A549 (cell line): ENCODE measurements around the gene KCNIP3. TPM values are rescaled to one million over a fixed set of nuclear protein-coding genes. Genes with fewer than 3 reads are reported as not detected.
A peak's percentile ranks its signal among the peaks of the same experiment; 100 is the strongest.

ENCODE experiments used
- ATAC-seq, 2 experiments: fragments of 200-7000 bp in 1 of 2; fragments of >200 bp in 1 of 2; cut with Nextera tagmentation in 1 of 2; cut with Tn5 transposase in 1 of 2; 3 replicates each; pipeline versions ENCODE4 v1.8.0 to v1.9.1; 2018 to 2020; ENCODE audit warnings: mild to moderate bottlenecking in 1 of 2, moderate library complexity in 1 of 2
- CTCF ChIA-PET: fragments of 300-600 bp; sonication (Branson Sonifier 250); formaldehyde crosslinking; extraction: SDS; loops from one replicate; lab custom pipeline; 2021; ENCODE audit warnings: antibody characterized with exemption, inconsistent platforms; lab: Yijun Ruan, JAX
- POLR2A ChIA-PET: fragments of 350-600 bp; formaldehyde crosslinking; extraction: SDS; loops from one replicate; lab custom pipeline; 2021; ENCODE audit warnings: antibody characterized with exemption, inconsistent platforms; lab: Yijun Ruan, JAX
- DNase-seq, 2 experiments: peaks; one replicate each; pipeline versions ENCODE4 v3.0.0 to v3.0.0-alpha.2; 2011 to 2016; ENCODE audit warnings: low read depth in 1 of 2, low spot score in 1 of 2
- FAIRE-seq: peaks from 2 replicates; lab custom pipeline; 2011; peaks lifted over from hg19 to GRCh38; lab: Jason Lieb, UNC
- H3K27ac ChIP-seq, 2 experiments: fragments of >200 bp; sonication (Bioruptor Twin); formaldehyde crosslinking; 3 replicates each; pipeline ENCODE4 v1.5.1; 2016 to 2017
- H3K4me1 ChIP-seq: fragments of >200 bp; sonication (Bioruptor Twin); formaldehyde crosslinking; 3 replicates; pipeline ENCODE4 v1.6.1; 2016
- H3K4me2 ChIP-seq: fragments of >200 bp; sonication (Bioruptor Twin); formaldehyde crosslinking; 3 replicates; pipeline ENCODE4 v1.6.1; 2016
- H3K4me3 ChIP-seq: fragments of >200 bp; sonication (Bioruptor Twin); formaldehyde crosslinking; 3 replicates; pipeline ENCODE4 v1.5.1; 2016
- H3K9me3 ChIP-seq: fragments of >200 bp; sonication (Bioruptor Twin); formaldehyde crosslinking; 3 replicates; pipeline ENCODE4 v1.6.1; 2016
- CBX8 ChIP-seq: fragments of 200-600 bp; sonication (generic); IDR thresholded peaks from 2 replicates; pipeline ENCODE4 v1.6.1; 2016
- CEBPB ChIP-seq, 2 experiments: fragments of >200 bp in 1 of 2; sonication (Bioruptor Twin) in 1 of 2; formaldehyde crosslinking in 1 of 2; IDR thresholded peaks; 2 replicates each; pipeline ENCODE4 v1.6.1; 2012 to 2016
- EHMT2 ChIP-seq: fragments of 200-600 bp; sonication (generic); IDR thresholded peaks from 2 replicates; pipeline ENCODE4 v1.6.1; 2016; ENCODE audit warnings: antibody characterized with exemption, low read depth, mild to moderate bottlenecking, moderate library complexity
- EP300 ChIP-seq, 2 experiments: fragments of >200 bp; sonication (Bioruptor Twin); formaldehyde crosslinking; IDR thresholded peaks; 2 replicates in 1 of 2; 3 replicates in 1 of 2; pipeline ENCODE4 v1.6.1; 2016 to 2017
- ESRRA ChIP-seq: fragments of 150-350 bp; IDR thresholded peaks from 2 replicates; pipeline ENCODE4 v1.6.1; 2014; ENCODE audit warnings: mild to moderate bottlenecking, low read length, borderline replicate concordance
- FOSB ChIP-seq: fragments of 250-450 bp; sonication (Bioruptor Pico); IDR thresholded peaks from 2 replicates; pipeline ENCODE4 v1.5.0; 2020; ENCODE audit warnings: mild to moderate bottlenecking, moderate library complexity
- GATA3 ChIP-seq: IDR thresholded peaks from 2 replicates; pipeline ENCODE4 v1.6.1; 2012; ENCODE audit warnings: borderline replicate concordance
- HDAC2 ChIP-seq: fragments of 200-600 bp; sonication (generic); IDR thresholded peaks from 2 replicates; pipeline ENCODE4 v1.6.1; 2016
- HOXB13 ChIP-seq: fragments of 250-450 bp; sonication (Bioruptor Pico); IDR thresholded peaks from 2 replicates; pipeline ENCODE4 v1.5.0; 2020; ENCODE audit warnings: low read depth, mild to moderate bottlenecking, moderate library complexity
- KDM1A ChIP-seq: fragments of 200-600 bp; sonication (generic); IDR thresholded peaks from 2 replicates; pipeline ENCODE4 v1.6.1; 2016; ENCODE audit warnings: low read depth, mild to moderate bottlenecking
- MAZ ChIP-seq: fragments of 150-350 bp; IDR thresholded peaks from 2 replicates; pipeline ENCODE4 v1.6.1; 2014; ENCODE audit warnings: antibody characterized with exemption, low read depth, low read length, borderline replicate concordance
- MYC ChIP-seq: IDR thresholded peaks from 2 replicates; pipeline ENCODE4 v1.6.1; 2012; ENCODE audit warnings: mild to moderate bottlenecking, inconsistent platforms, low read length, improper control_type of control experiment, borderline replicate concordance
- NFE2L2 ChIP-seq: fragments of 150-350 bp; conservative IDR thresholded peaks from 2 replicates; pipeline ENCODE4 v1.6.1; 2014; ENCODE audit warnings: low read length
- NPAS2 ChIP-seq: fragments of 250-450 bp; sonication (Bioruptor Pico); IDR thresholded peaks from 2 replicates; pipeline ENCODE4 v1.8.0; 2022; ENCODE audit warnings: mild to moderate bottlenecking, moderate library complexity, borderline replicate concordance
- PHF8 ChIP-seq: fragments of 200-600 bp; sonication (generic); IDR thresholded peaks from 2 replicates; pipeline ENCODE4 v1.6.1; 2016; ENCODE audit warnings: low read depth, mild to moderate bottlenecking, antibody characterized with exemption, moderate library complexity, borderline replicate concordance
- RCOR1 ChIP-seq: fragments of 150-350 bp; IDR thresholded peaks from 2 replicates; pipeline ENCODE4 v1.6.1; 2014; ENCODE audit warnings: antibody characterized with exemption, low read length, low read depth
- SMC3 ChIP-seq: fragments of >200 bp; sonication (Bioruptor Twin); formaldehyde crosslinking; IDR thresholded peaks from 3 replicates; pipeline ENCODE4 v1.6.1; 2018; ENCODE audit warnings: inconsistent platforms
- ZC3H11A ChIP-seq: fragments of 450-650 bp; IDR thresholded peaks from 2 replicates; pipeline ENCODE4 v1.6.1; 2014; ENCODE audit warnings: antibody characterized with exemption, mild to moderate bottlenecking
- WGBS: methylation state at CpG from one replicate; pipeline ENCODE4 v1.1.6; 2017; ENCODE audit errors: missing lambda C conversion rate; 5-methylcytosine and 5-hydroxymethylcytosine counted together
- polyA plus RNA-seq, 4 experiments: library from polyadenylated mRNA; depleted of rRNA in 3 of 4; stranded (reverse); fragments of >200 nt; fragmentation: RNase III in 1 of 4; extraction: RNeasy Plus Mini Kit Qiagen cat#74134 plus additional on column Dnase treatment in 1 of 4; gene quantifications; 2 replicates in 3 of 4; 3 replicates in 1 of 4; pipeline ENCODE4 v1.2.3, GENCODE V29; 2011 to 2017
- TF ChIP-seq, protein P1 (sequence below): fragments of 250-450 bp; sonication (Bioruptor Pico); IDR thresholded peaks from 2 replicates; pipeline ENCODE4 v1.5.0; 2021; ENCODE audit warnings: mild to moderate bottlenecking, moderate library complexity, borderline replicate concordance
- TF ChIP-seq, protein P2 (sequence below): IDR thresholded peaks from 2 replicates; pipeline ENCODE4 v1.6.1; 2012; ENCODE audit warnings: low read depth, borderline replicate concordance
- TF ChIP-seq, protein P3 (sequence below): fragments of 250-450 bp; sonication (Bioruptor Pico); IDR thresholded peaks from 2 replicates; pipeline ENCODE4 v1.5.0; 2020; ENCODE audit warnings: low read depth, mild to moderate bottlenecking, moderate library complexity
- TF ChIP-seq, protein P4 (sequence below): fragments of >200 bp; sonication (Bioruptor Twin); formaldehyde crosslinking; IDR thresholded peaks from 3 replicates; pipeline ENCODE4 v1.6.1; 2016
- TF ChIP-seq, protein P5 (sequence below): fragments of 200-600 bp; sonication (generic); IDR thresholded peaks from 2 replicates; pipeline ENCODE4 v1.6.1; 2016; ENCODE audit warnings: antibody characterized with exemption, mild to moderate bottlenecking, moderate library complexity

The KCNIP3 gene
- polyA plus RNA-seq, 2 of the 4 experiments (the other 2 are of a cell fraction), result 0.13 to 0.84 TPM

DNA sequence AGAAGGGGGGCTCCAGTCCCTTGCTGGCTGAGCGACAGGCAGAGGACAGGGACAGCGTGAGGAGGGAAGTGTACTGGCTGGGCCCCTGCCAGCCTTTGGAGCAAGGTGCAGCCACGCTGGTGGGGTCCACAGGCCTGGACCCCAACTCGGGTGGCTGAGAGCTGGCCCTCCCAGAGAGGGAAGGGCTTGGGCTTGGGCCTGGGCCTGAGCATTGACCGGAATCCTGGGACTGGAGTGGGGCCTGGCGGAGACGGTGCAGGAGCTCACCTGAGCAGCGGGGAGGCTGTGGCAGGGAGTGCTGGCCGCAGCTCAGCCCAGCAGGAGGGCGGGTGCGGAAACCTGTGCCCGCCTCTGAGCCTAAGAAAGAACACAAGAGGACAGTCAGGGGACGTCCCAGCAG lies 27.9 kb downstream of the KCNIP3 start:
- DNase-seq, result no peak
- TF ChIP-seq EP300 (IDR thresholded peaks at IDR 0.05), result no peak
- TF ChIP-seq, protein P1, sequence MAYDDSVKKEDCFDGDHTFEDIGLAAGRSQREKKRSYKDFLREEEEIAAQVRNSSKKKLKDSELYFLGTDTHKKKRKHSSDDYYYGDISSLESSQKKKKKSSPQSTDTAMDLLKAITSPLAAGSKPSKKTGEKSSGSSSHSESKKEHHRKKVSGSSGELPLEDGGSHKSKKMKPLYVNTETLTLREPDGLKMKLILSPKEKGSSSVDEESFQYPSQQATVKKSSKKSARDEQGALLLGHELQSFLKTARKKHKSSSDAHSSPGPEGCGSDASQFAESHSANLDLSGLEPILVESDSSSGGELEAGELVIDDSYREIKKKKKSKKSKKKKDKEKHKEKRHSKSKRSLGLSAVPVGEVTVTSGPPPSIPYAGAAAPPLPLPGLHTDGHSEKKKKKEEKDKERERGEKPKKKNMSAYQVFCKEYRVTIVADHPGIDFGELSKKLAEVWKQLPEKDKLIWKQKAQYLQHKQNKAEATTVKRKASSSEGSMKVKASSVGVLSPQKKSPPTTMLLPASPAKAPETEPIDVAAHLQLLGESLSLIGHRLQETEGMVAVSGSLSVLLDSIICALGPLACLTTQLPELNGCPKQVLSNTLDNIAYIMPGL (CRISPR knock-in tag), result no peak
- TF ChIP-seq, protein P2, sequence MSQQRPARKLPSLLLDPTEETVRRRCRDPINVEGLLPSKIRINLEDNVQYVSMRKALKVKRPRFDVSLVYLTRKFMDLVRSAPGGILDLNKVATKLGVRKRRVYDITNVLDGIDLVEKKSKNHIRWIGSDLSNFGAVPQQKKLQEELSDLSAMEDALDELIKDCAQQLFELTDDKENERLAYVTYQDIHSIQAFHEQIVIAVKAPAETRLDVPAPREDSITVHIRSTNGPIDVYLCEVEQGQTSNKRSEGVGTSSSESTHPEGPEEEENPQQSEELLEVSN, result no peak
- TF ChIP-seq NPAS2 (CRISPR knock-in tag), result no peak
- no peak for TF ChIP-seq MAZ
- no peak for TF ChIP-seq ZC3H11A
- TF ChIP-seq CBX8, result no peak
- TF ChIP-seq NFE2L2, result no peak
- TF ChIP-seq ESRRA, result no peak
- TF ChIP-seq HDAC2, result no peak
- TF ChIP-seq HOXB13 (CRISPR knock-in tag), result no peak
- H3K27ac ChIP-seq, result no peak overlapping the region
- H3K4me3 ChIP-seq, result no peak overlapping the region
- no peak for FAIRE-seq
- no peak overlapping the region for H3K4me2 ChIP-seq
- H3K4me1 ChIP-seq, result no peaks in the 10 kb centered on the region
- no peak for ATAC-seq
- ChIA-PET CTCF (no interaction called here), POLR2A (no interaction called here)
- 78% methylated on average over 13 of the region's 13 CpGs for WGBS
- peaks cover 21% of the 10 kb centered on the region; the same call in 2 of the 3 replicates for H3K9me3 ChIP-seq

DNA sequence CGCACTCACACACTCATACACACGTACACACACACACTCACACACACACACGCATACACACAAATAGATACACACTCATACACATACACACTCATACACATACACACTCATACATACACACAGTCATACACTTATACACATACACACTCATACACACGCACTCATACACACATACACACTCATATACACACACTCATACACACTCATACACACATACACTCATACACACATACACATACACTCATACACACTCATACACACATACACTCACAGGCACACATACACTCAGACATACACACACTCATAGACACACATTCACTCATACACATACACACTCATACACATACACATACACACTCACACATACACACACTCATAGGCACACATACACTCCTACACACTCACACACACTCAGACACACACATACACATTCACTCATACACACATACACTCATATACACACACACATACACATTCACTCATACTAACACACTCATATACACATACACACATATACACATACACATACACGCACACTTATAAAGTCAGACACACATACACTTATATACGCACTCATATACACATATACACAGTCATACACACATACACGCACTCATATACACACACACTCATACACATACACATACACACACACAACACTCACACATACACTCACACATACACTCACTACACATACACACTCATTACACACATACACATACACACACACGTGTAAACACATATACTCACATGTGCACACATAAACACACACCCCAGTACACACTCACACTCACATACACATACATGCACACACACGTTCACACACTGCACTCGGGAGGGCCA lies 28.7 kb downstream of the KCNIP3 start:
- TF ChIP-seq ESRRA (no peak), PHF8 (no peak), CEBPB (IDR thresholded peaks at IDR 0.05) (no peak), KDM1A (no peak), EHMT2 (no peak), RCOR1 (no peak), MYC (no peak)

DNA sequence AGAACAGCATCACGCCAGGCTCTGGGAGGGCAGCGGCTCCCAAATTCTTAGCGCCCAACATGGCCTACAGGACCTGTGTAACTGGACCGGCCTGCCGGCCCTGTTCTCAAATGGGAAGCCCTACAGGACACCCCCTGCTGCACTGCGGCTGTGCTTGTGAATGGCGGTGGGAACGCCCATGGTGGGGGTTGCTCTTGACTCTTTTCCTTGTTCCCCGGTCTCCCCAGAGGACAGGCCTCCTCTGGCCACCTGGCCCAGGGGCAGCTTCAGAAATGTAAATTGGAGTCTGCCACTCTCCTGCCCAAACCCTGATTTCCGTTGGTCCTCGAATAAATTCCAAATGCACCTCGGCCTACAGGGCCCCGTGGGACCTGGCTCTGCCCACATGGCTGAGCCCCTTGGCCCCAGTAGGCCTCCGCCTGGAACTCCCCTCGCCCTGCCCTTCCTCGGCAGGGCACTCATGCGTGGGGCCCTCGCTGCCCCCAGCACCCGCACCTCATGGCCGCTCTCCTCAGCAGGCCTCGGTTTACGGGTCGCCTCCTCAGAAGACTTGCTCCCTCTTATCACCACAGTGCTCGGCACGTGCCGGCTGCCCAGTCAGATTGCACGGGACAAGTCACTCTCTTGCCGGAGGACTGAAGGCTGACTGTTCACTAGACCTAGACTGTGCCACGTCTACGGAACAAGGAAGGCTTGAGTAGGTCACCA lies 29.4 kb downstream of the KCNIP3 start:
- Histone ChIP-seq H3K4me1 (no peaks in the 10 kb centered on the region), H3K27ac (no peak overlapping the region), H3K9me3 (peaks cover 21% of the 10 kb centered on the region; the same call in 2 of the 3 replicates), H3K4me3 (no peak overlapping the region), H3K4me2 (no peak overlapping the region)
- CTCF ChIA-PET, result interaction anchor here (2.3 kb wide), 1 partner anchor 19 kb away, joined by 16 read pairs; no protein-coding TSS in a partner anchor
- POLR2A ChIA-PET, result no interaction called here
- 85% methylated on average over 29 of the region's 30 CpGs for WGBS
- ATAC-seq (no peak), FAIRE-seq (no peak), DNase-seq (no peak)
- TF ChIP-seq SMC3 (no peak), FOSB (CRISPR knock-in tag) (no peak), HOXB13 (CRISPR knock-in tag) (no peak), GATA3 (no peak), KDM1A (no peak)
- TF ChIP-seq, protein P3, sequence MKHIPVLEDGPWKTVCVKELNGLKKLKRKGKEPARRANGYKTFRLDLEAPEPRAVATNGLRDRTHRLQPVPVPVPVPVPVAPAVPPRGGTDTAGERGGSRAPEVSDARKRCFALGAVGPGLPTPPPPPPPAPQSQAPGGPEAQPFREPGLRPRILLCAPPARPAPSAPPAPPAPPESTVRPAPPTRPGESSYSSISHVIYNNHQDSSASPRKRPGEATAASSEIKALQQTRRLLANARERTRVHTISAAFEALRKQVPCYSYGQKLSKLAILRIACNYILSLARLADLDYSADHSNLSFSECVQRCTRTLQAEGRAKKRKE (CRISPR knock-in tag), result no peak
- TF ChIP-seq, protein P4, sequence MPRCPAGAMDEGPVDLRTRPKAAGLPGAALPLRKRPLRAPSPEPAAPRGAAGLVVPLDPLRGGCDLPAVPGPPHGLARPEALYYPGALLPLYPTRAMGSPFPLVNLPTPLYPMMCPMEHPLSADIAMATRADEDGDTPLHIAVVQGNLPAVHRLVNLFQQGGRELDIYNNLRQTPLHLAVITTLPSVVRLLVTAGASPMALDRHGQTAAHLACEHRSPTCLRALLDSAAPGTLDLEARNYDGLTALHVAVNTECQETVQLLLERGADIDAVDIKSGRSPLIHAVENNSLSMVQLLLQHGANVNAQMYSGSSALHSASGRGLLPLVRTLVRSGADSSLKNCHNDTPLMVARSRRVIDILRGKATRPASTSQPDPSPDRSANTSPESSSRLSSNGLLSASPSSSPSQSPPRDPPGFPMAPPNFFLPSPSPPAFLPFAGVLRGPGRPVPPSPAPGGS, result no peak
- TF ChIP-seq, protein P5, sequence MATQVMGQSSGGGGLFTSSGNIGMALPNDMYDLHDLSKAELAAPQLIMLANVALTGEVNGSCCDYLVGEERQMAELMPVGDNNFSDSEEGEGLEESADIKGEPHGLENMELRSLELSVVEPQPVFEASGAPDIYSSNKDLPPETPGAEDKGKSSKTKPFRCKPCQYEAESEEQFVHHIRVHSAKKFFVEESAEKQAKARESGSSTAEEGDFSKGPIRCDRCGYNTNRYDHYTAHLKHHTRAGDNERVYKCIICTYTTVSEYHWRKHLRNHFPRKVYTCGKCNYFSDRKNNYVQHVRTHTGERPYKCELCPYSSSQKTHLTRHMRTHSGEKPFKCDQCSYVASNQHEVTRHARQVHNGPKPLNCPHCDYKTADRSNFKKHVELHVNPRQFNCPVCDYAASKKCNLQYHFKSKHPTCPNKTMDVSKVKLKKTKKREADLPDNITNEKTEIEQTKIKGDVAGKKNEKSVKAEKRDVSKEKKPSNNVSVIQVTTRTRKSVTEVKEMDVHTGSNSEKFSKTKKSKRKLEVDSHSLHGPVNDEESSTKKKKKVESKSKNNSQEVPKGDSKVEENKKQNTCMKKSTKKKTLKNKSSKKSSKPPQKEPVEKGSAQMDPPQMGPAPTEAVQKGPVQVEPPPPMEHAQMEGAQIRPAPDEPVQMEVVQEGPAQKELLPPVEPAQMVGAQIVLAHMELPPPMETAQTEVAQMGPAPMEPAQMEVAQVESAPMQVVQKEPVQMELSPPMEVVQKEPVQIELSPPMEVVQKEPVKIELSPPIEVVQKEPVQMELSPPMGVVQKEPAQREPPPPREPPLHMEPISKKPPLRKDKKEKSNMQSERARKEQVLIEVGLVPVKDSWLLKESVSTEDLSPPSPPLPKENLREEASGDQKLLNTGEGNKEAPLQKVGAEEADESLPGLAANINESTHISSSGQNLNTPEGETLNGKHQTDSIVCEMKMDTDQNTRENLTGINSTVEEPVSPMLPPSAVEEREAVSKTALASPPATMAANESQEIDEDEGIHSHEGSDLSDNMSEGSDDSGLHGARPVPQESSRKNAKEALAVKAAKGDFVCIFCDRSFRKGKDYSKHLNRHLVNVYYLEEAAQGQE, result no peak

More for the DNA sequence above, 28.7 kb downstream of the KCNIP3 start:
- Histone ChIP-seq H3K27ac (no peak overlapping the region), H3K4me2 (no peak overlapping the region), H3K9me3 (peaks cover 21% of the 10 kb centered on the region; the same call in 2 of the 3 replicates), H3K4me3 (no peak overlapping the region), H3K4me1 (no peaks in the 10 kb centered on the region)
- DNase-seq (no peak), ATAC-seq (no peak), FAIRE-seq (peak; percentile 18)
- CTCF ChIA-PET, result no interaction called here
- 71% methylated on average over 10 of the region's 10 CpGs for WGBS
- POLR2A ChIA-PET, result no interaction called here
